Activated T-cell treated with anti-CD3 and anti-CD28 coated beads for 4 hours (primary cell): ENCODE measurements around the gene OXCT2.

Experiments
- DNase-seq: peaks from one replicate; pipeline ENCODE4 v3.0.0-alpha.2; 2020

OXCT2 gene

DNA sequence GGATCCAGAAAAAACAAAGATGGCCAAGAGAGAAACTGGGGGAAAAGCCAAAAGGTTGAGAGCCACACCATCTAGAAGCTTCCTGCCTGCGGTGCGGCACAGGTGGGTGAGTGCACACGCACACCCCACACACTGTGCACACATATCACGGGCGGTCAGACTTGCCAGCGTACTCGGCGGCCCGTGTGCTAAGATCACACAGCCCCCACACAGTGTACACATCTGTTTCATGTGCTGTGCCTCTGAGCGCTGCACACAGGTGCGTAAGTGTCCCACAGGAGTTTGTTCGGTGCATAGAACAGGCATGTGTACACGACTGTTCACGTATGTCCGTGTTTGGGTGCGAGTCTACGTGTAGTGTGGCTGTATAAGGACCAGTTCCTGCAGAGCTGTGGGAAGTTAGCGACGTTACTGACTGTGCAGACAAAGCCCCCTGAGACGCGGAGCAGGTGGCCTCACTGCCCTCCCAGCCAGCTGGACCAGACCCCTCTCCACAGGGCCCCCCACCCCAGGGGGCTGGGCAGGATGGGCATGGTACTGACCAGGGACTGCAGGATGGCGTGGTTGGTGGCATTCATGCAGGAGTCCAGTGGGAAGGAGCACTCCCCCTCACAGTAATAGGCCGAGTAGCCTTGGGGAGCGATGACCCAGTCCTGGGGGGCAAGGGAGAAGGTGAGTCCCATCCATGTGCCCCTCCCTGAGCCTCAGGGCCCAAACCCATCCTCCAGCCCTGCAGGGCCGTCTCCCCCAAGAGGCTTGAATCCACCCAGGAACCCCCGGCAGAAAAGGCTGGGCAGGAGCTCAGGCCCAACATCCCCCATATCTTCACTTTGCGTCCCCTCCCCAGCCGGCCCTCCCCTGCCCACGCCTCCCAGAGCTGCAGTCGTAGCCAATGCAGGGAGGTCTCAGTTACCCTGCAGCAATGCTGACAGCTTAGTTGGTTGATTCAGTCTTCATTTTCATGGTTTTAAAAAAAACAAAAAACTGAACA is 8.3 kb downstream of the OXCT2 start:
- DNase-seq = no peak

DNA sequence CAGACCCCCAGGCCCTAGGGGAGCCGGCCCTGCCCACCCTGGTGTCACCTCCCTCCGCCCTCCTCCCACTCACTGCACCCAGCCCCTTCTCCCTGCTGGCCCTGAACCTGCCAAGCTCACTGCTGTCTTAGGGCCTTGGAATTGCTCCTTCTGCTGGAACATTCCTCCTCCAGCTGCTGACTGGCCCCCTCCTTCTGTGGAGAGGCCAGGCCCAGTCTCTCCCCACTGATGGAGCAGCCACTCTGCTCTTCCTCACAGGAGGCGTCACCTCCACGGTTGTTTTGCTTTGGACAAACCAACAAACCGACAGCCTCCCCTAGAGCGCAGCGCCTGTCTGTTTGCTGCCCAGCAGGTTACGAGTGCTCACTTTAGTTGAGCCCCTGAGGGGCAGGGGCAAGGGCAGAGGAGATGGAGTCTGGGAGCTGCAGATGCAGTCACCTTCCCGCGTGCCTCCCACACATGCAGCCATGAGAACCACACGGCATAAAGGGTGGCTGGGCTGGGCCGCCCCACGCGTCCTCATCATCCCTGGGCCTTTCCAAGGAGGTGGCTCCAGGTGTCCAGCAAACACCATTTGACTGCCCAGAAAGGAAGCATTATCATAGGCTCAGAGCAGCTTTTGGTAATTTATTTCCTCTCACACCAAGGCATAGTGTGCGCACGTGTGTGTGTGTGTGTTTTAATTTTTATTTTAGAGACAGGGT is 9.4 kb downstream of the OXCT2 start:
- DNase-seq = no peak

DNA sequence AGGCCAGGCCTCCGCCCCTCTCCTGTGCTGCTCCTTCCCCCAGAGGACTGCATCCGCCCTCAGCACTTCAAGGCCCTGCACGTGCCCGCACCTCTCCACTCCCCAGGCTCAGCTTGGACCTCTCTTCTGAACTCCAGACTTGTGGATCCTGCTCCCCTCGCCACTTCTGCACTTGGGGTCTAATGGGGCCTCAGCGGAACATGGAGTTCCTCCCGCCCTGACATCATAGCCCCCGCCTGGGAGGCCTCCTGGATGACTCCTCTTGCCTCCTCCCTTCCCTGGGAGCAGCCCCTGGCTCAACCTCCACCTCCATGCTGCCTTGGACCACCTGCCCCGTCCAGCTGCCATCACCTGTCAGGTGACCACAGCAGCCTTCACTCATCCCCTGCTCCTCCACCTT is 10.1 kb downstream of the OXCT2 start:
- no peak for DNase-seq

DNA sequence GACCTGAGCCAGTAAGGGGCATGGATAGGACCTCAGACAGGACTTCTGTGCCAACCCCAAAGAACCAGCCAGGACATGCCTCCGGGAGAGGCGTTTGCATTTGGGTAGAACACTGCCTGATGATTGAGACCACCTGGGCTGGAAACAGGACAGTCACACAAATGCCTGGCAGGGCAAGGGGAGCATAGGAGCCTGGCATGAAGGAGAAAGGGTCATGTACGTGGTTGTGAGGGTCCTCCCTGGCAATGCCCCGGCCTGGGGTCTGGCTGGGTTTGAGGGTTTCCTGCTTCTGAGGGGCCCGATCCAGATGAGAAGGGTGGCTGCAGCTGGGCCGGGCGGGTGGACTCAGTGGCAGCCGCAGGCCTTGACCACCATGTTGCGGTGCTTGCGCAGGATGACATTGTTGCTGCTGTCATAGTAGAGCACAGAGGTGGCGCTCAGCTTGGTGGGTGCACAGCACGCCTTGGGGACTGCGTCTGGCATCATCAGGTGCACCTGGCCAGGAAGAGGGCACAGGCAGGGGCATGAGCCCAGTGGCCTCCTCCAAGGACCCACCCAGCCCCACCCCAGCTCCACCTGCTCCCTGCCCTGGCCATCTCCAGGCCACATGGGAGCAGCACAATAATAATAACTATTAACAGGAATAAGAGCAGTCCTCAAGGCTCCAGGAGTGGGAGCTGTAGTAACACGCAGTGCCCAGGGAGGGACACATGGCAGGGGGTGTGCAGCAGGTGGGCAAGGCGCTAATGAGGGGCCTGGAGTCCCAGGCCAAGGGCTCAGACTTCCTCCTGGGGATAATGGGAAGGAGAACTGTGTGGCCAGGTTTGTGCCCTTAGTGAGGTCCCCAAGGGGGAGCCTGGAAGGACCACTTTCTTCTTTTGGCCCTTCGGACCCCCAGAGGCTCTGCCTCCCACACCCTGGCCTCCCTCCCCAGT is 10.8 kb downstream of the OXCT2 start:
- DNase-seq = no peak

DNA sequence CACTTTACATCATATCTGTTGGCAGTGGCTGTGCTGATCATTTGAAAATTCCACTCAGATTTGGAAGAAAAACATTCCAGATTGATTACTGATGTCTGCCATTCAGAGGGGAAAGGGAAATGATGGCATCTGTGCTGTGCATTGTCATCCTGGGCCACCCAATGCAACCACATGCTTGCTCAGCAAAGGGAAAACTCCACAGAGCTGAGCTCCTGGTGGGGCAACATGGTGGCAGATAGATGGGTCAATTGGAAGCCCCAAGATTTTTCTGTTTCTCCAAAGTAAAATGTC is 11.8 kb downstream of the OXCT2 start:
- DNase-seq = no peak

DNA sequence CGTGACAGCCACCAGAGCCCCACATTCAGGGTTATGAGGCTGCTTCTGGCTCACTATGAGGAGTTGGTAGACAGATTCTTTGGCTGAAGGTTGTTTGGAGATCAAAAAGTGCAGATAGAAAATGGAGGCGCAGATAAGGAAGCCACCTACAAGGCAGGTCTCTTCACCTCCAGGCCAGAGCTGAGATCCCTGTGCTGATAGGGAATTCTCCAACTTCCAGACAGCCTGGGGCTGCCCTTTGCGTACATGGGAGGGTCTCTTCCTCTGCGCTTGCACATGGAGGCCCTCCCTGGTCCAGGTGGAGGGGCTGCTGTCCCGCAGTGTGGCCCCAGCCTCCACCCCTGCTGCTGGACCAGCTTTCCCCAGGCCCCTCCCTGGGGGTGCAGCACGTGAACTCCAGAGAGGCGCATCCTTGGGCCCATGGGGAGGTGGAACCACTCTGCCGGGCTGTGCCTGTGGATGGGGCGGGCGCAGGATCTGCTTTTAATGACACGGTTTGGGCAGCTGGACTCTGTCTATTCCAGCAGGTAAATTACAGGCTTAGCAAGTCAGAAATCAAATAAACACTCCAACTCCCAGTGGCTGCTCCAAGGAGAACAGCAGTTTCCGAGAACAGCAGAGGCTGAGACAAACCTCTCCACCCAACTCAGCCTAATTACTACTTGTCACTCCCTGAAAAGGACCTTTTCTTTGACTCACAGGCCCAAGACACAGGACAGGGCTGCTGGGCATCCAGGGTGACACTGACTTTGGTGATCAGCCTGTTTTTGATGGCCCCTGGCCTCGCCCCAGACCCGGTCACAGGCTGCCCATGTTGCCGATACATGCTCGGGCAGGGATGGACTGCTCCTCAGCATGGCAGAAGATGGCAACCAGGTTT is 12.4 kb downstream of the OXCT2 start:
- DNase-seq = no peak

DNA sequence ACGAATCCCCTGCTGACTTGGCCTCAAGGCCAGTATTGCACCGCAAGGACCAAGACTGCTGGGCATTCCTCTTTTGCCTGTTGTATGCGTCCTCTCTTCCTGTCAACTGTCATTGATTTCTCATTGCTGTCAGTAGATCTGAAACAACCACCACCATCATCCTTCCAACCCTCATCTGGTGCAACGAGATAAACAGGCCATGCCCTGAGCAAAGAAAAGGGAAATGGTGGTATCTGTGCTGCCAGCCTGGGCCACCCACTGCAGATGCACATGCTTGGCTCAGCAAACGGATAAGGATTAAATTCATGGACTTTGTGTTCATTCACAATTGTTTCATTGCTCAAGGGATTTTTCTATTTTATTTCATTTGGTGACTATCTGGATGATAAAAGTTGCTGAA is 13.6 kb downstream of the OXCT2 start:
- no peak for DNase-seq

DNA sequence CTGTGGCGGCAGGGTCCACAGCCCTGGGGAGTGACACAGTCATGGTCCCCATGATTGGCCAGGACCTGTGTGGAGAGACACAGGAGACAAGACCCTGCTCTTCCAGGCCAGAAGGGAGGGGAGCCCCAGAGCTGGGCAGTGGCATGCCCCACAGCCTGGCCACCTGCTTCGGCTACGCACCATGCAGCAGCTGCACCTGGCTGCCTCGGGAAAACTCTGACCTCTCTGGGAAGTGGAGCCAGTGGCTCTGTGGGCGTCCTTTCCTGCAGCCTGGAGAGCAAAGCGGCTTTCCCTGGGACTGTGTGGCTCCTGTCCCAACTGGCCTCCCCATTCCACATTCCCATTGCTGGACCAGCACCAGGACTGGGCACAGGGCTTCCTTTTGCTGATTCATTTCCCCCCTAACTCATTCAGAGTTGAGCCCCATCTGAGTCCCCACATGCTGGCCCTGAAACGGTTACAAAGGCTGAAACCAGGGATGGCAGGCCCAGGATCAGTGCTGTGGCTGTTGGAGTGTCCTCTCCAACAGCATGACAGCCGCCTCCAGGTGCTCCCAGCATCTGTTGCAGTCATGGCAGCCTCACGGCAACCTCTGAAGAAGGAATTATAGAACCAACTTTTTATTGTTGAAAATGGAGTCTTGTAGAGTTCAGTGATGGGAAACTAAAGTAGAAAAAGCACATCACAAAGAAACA is 15.0 kb downstream of the OXCT2 start:
- no peak for DNase-seq

DNA sequence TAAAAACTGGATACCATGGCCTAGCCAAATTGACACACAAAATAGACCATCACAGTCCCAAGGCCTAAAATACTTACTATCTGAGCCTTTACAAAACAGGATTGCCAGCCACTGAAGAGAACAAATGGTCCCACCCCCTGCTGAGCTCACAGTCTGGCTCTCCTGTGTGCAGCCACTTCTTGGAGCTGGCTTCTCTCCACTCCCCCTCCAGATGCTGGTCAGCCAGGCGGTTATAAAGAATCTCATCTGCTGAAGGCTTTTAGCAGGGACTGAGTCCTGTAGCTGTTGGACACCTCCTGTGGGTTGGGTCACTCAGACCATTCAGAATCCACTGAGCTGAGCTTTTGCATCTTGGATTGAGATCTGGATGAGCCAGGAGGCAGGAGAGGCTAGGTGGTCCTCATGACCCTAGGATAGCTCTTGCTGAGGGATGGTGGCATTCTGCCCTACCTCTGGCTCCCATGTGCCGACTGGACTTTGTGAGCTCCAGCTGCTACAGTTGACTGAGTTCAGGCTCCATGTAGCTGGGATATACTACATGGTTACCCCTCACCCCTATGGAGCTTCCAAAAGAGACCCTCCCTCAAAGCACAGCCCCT is 16.1 kb downstream of the OXCT2 start:
- DNase-seq = no peak

DNA sequence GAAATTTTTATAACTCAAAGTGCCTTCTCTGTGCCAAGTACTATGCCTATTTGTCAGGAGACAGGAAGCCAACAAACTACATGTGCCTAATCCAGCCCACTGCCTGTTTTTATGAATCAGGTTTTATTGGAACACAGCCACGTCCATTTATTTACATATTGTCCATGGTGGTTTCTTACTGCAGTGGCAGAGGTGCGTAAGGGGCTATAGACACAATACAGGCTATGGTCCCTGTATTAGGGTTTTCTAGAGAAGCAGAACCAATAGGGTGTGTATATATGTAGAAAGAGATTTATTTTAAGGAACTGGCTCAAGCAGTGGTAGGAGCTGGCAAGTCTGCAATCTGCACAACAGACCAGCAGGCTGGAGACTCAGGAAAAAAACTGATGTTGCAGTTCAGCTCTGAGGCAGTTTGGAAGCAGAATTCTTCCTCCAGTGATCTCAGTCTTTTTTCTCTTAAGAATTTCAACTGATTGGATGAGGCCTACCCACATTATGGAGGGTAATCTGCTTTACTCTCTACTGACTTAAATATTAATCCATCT is 17.1 kb downstream of the OXCT2 start:
- no peak for DNase-seq

DNA sequence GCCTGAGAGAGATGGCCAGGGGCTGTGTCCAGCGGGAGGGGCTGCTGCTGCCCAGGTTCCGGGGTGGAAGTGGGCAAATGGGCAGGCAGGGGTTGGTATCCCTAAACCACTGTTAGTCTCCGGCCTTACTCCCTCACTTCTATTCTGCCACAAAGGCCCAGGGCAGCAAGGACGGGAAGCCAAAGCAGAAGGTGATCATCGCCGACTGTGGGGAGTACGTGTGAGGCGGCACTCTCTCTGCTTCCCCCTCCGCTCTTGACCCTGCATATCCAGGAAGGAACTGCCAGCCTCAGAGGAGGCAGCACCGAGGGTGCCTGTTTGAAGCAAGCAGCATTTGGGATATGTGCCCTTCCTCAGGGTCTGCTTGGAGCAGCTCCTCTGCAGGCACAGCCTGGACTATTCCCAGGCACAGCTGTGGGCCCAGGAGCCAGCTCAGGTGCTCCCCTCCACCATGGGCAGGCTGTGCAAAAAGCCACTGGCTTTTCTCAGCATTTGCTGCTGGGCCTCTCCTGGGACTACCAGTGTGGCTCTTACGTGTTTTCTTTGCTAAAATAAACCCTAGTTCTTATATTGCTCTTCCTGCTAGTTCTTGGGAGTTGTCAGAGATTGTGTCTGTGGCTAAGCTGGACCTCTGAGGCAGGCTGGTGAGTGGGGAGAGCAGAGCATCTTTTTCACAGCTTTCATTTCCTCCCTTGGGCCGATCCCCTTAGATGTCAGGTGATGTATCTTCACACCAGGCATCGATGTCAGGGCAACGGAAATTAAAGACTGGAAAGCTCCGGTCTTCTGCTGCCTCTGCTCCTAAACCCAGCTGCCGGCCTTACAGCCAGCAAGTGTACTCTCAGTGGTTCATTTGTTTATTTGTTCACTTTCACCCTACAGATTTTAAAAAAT is 17.8 kb downstream of the OXCT2 start:
- no peak for DNase-seq

DNA sequence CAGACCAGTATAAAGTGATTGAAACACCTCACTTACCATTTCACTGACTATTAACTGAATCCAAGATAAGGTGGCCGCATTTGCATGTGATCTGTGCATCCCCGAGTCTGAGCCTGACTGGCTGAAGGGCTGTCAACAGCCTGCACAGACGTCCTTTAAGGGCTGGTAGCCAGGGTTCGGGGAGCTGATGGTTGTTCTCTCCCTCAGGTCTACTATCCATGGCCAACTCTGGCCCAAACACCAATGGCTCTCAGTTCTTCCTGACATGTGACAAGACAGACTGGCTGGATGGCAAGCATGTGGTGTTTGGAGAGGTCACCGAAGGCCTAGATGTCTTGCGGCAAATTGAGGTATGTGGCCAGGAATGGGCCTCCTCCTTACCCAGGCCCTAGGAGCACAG is 18.4 kb downstream of the OXCT2 start:
- DNase-seq = no peak

DNA sequence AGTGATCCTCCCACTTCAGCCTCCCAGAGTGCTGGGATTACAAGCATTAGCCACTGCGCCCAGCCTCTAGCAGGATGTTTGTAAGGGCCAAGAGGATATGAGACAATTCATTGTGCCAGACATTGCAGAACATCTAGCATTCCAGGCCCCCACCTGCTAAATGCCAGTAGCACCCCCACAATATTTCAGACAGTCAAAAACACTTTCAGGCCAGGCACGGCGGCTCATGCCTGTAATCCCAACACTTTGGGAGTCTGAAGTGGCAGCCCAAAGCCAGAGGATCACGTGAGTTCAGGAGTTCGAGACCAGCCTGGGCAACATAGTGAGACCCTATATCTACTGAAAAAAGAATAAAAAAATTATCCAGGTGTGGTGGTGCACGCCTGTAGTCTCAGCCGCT is 19.6 kb downstream of the OXCT2 start:
- DNase-seq = no peak

DNA sequence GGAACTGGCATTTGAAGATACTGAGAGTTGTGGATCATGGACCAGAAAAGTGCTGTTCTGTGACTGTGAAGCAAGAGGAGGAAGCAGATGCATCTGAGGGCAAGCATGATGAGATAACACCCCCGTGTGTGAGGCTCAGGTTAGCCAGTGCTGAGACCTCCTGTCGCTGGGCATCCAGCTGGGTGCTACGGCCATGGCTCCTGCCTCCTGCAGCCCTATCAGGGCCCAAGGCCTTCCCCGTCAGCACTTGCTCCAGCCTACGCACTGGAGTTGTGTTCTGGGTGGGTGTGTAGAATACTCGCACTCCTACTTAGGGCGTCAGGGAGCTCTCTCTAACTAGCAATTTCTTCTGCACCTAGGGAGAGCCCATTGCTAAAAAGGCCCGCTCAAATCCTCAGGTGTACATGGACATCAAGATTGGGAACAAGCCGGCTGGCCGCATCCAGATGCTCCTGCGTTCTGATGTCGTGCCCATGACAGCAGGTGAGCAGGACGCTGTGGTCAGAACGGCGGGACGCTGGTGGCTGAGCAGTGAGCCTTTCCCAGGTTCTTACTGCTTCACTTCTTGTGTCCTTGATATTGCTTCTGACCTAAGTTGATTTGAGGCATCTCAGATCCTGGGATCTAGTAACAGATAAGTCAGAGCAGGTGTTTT is 26.0 kb downstream of the OXCT2 start:
- no peak for DNase-seq

DNA sequence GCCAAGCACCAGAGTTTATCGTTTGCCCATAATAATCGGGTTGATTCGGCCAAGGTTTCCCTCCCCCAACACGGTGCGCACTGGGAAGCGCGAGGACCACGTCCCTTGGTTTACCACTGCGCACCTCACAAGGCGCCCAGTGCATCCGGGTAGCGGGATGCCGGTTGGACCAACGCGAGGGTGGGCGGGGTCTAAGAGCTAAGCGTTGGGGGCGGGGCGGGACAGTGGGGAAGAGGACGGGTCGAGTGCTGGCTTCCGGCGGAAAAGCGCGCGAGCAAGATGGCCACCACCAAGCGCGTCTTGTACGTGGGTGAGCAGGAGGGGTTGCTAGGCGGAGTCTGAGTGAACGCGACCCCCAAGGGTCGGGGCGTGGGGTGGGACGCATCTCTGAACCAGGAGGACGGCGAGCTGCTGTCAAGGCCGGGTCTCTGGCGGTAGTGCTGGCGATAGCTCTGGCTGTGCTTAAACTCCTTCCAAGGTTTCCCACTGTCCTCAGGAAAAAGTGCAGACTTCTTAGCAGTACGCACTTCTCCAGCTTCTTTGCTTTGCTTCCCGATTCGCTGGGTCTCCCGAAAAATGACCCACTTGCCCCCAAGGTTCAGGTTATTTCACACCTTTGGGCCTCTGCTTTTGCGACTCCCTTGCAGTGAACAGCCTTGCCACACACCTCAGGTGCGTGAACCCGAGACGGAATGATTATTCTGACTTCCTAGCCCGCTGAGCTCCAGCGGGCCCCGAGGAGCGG is 32.4 kb downstream of the OXCT2 start, which contains the start of gene PPIE:
TSS of gene PPIE (plus strand) at position 261 of the 745 bp plus-strand sequence. CDS start at position 280, 19 bp downstream.
- peak; percentile 94 for DNase-seq

DNA sequence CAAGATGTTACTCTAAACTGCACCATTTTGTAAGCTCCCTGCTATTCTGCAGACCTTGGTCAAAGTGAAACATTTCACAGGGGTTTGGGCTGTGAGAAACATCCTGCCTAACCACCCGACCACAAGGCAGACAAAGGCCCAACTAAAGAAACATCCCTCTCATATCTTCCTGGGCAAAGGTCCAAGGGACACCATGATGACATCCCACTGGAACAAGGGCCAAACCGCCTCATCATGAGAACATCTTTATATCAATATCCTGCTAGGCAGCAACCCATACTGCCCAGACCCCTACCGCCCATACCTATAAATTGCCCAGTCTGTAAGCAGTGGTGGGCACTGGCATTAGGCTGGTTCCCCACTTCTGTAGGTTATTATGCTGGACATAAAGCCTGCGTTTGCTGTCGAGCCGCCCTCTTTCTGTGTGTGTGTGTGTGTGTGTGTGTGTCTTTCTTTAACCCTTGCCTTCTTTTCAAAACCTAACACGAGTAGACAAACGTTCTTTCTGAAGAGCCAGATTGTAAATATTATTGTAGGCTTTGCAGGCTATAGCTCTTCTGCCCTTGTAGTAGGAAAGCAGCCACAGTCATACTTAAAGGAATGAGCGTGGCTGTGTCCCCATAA is 33.5 kb downstream of the OXCT2 start:
- DNase-seq = no peak

DNA sequence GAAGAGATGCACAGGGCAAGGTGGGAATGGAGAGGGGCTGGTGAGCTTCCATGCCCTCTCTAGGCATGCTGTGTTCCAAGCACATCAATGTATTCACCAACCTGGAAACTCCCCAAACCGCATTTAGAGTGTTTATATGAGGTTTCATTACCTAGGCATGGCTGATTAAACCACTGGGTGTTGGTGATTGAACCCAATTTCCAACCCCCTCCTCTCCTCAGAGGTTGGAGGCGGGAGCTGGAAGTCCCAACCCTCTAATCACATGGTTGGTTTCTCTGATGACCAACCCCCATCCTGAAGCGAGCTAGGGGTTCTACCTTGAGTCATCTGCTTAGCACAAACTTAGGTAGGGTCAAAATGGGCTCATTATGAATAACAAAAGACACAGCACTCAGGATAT is 35.4 kb downstream of the OXCT2 start:
- no peak for DNase-seq

DNA sequence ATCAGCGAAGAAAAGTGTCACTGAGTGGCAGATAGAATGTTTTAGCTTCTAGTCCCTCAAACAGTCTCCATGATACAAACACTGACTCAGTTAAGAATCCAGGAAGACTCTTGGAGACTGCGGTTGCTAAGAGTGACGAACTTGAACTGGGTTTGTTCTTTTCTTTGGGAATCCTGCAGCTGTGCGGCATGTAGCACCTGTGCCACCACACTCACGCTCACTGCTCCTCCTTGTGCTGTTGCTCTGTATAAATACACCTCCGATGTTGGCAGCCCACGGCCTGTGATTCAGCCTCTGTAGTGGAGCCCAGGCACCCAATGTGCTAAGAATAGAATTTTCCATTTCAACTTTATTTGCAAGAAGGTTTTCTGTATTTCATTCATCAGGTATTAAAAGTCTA is 38.0 kb downstream of the OXCT2 start:
- DNase-seq = no peak
